Ascending aorta (tissue), 2 donors: ENCODE data around the gene VPS41. TPM values are rescaled to one million over a fixed set of nuclear protein-coding genes. Genes with fewer than 3 reads are reported as not detected.

Experiments used
- DNase-seq, 2 donors: peaks; one replicate each; pipeline ENCODE4 v3.0.0-alpha.2; 2019; ENCODE audit warnings: low spot score in 2 of 2
- H3K27ac ChIP-seq, 2 donors: fragments of 200-600 bp; sonication (generic); one replicate each; pipeline ENCODE4 v1.5.1; 2016 to 2017; ENCODE audit warnings: mild to moderate bottlenecking in 1 of 2
- H3K27me3 ChIP-seq: fragments of 200-600 bp; sonication (generic); one replicate; pipeline ENCODE4 v1.5.1; 2017
- H3K36me3 ChIP-seq, 2 donors: fragments of 200-600 bp; sonication (generic); one replicate each; pipeline ENCODE4 v1.5.1; 2016
- H3K4me1 ChIP-seq, 2 donors: fragments of 200-600 bp; sonication (generic); one replicate each; pipeline ENCODE4 v1.5.1; 2016 to 2017; ENCODE audit warnings: mild to moderate bottlenecking in 1 of 2
- H3K4me3 ChIP-seq, 2 donors: fragments of 200-600 bp; sonication (generic); one replicate each; pipeline ENCODE4 v1.5.1; 2016 to 2017; ENCODE audit warnings: mild to moderate bottlenecking in 1 of 2
- H3K9me3 ChIP-seq, 2 donors: fragments of 200-600 bp; sonication (generic); one replicate each; pipeline ENCODE4 v1.5.1; 2016
- intact Hi-C: fragments of 100-400 bp; cut with DNase I; formaldehyde crosslinking; loops from one replicate; pipeline ENCODE4 v1.15.1; 2023
- total RNA-seq: library from RNA; depleted of rRNA; stranded (reverse); fragments of >200 nt; gene quantifications from one replicate; pipeline ENCODE4 v1.1.0, GENCODE V29; 2016
- TF ChIP-seq, protein P1 (sequence below), 3 experiments: fragments of 200-600 bp in 2 of 3; fragments of 450-650 bp in 1 of 3; sonication (generic) in 2 of 3; IDR thresholded peaks; one replicate each; pipeline ENCODE4 v1.5.1; 2016 to 2019; ENCODE audit warnings: antibody characterized with exemption in 3 of 3, mild to moderate bottlenecking in 1 of 3, moderate library complexity in 1 of 3

VPS41 gene
- total RNA-seq, 1 donor from 2014 or later, result 13.4 TPM

DNA sequence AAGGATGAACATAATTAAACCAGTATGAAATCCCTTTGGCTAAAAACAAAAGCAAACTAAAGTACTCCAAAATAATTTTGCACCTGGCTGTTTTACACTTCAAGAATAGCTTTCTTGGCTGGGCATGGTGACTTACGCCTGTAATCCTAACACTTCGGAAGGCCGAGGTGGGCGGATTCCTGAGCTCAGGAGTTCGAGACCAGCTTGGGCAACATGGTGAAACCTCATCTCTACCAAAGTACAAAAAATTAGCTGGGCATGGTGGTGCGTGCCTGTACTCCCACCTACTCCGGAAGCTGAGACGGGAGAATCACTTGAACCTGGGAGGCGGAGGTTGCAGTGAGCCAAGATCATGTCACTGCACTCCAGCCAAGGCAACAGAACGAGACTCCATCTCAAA lies 185.7 kb downstream of the VPS41 start:
- no peak overlapping the region for H3K27ac ChIP-seq
- intact Hi-C loops, result no loop called here
- TF ChIP-seq, protein P1, sequence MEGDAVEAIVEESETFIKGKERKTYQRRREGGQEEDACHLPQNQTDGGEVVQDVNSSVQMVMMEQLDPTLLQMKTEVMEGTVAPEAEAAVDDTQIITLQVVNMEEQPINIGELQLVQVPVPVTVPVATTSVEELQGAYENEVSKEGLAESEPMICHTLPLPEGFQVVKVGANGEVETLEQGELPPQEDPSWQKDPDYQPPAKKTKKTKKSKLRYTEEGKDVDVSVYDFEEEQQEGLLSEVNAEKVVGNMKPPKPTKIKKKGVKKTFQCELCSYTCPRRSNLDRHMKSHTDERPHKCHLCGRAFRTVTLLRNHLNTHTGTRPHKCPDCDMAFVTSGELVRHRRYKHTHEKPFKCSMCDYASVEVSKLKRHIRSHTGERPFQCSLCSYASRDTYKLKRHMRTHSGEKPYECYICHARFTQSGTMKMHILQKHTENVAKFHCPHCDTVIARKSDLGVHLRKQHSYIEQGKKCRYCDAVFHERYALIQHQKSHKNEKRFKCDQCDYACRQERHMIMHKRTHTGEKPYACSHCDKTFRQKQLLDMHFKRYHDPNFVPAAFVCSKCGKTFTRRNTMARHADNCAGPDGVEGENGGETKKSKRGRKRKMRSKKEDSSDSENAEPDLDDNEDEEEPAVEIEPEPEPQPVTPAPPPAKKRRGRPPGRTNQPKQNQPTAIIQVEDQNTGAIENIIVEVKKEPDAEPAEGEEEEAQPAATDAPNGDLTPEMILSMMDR (IDR thresholded peaks at IDR 0.05), result no peak
- no peak overlapping the region for H3K4me3 ChIP-seq
- H3K9me3 ChIP-seq, result no peaks in the 10 kb centered on the region
- H3K4me1 ChIP-seq, result no peaks in the 10 kb centered on the region
- DNase-seq, result no peak
- peaks cover 0 to 46% of the 10 kb centered on the region in 2 donors for H3K36me3 ChIP-seq
- no peaks in the 10 kb centered on the region for H3K27me3 ChIP-seq

DNA sequence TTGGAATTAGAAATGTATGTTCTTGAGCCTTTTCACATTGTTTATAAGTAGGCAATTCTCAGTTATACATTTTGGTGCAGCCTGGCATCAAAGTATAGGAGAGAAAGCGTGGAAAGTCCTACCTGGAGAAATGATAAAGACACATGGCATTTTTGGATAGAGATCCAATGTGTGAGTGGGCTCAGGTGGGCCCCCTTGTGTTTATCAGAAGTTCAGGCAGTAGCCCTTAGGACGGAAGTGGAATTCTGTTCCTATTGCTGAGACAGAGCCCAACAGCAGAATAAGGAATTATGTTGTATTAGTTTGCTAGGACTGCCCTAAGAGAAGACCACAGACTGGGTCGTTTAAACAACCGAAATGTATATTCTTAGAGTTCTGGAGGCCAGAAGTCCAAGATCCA lies 192.6 kb downstream of the VPS41 start:
- Histone ChIP-seq H3K27ac (no peak overlapping the region), H3K27me3 (no peaks in the 10 kb centered on the region), H3K9me3 (peaks cover 0 to 3% of the 10 kb centered on the region in 2 donors), H3K4me3 (no peak overlapping the region), H3K36me3 (peaks cover 0 to 1% of the 10 kb centered on the region in 2 donors), H3K4me1 (no peaks in the 10 kb centered on the region)
- intact Hi-C loops, result no loop called here
- TF ChIP-seq, protein P1 (IDR thresholded peaks at IDR 0.05), result no peak
- no peak for DNase-seq

DNA sequence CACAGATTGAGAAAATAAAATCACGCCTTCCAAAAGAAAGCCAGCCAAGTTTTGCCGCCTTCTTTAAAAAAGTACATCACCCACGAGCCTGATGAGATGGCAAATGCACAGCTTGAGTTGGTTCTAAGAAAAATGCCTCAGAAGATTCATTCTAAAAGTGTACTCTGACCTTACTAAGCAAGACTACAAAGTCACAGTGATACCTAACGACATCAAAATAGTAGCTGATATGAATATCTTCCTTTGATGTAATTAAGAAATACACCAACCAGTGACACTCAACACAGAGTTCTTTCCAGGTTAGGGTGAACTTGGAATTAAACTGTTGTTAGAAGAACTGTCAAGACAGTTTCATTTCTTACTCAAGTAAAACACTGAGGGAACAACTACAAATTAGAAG lies 199.9 kb downstream of the VPS41 start:
- no peaks in the 10 kb centered on the region for H3K36me3 ChIP-seq
- H3K27me3 ChIP-seq, result no peaks in the 10 kb centered on the region
- no peak overlapping the region for H3K27ac ChIP-seq
- no peaks in the 10 kb centered on the region for H3K4me1 ChIP-seq
- DNase-seq, result no peak
- TF ChIP-seq, protein P1 (IDR thresholded peaks at IDR 0.05), result no peak
- H3K9me3 ChIP-seq, result no peaks in the 10 kb centered on the region
- H3K4me3 ChIP-seq, result no peak overlapping the region
- intact Hi-C loops, result no loop called here

DNA sequence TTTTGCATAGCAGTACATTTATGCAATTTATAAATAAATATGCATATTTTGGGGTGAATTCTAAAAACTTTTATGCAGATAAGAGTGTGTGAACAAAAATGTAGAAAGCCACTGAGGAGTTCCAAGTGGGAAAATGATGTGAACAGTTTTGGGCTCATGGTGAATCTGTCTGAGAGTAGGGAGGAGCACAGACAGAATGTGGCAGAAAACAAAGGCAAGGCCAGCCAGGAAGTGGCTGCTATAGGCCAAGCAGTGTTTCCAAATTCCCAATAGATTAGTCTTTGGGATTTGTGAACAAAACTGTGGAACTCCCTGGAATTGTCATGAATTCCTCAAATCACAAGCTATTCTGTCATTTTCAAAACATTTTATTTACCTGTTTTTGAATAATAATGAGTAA lies 204.2 kb downstream of the VPS41 start:
- intact Hi-C loops, result no loop called here
- Histone ChIP-seq H3K4me1 (no peaks in the 10 kb centered on the region), H3K36me3 (no peaks in the 10 kb centered on the region), H3K27me3 (no peaks in the 10 kb centered on the region), H3K4me3 (no peak overlapping the region), H3K9me3 (no peaks in the 10 kb centered on the region), H3K27ac (no peak overlapping the region)
- TF ChIP-seq, protein P1 (IDR thresholded peaks at IDR 0.05), result no peak
- DNase-seq, result no peak

DNA sequence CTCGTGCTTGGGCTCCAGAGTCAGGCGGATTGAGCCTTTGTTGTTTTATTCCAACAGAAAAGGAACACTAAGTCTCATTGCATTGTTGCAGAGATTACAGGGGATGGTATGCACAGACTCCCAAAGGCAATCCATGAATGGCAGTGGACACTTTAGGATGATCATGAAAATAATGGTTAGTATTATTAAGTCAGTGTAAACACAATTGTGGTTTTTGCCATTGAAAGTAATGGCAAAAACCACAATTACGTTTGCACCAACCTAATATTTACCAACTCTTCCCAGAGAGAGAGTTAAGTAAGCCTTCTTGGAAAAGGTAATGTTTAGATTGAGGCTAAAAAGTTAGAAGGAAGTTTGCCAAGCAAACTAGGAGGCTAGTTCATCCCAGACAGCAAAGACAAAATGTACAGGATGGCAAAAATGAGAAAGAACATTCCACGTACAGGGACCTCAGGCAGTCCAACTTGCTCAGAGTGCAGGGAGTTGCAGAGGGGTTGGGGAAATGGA lies 204.9 kb downstream of the VPS41 start:
- H3K36me3 ChIP-seq, result no peaks in the 10 kb centered on the region
- no peaks in the 10 kb centered on the region for H3K9me3 ChIP-seq
- TF ChIP-seq, protein P1 (IDR thresholded peaks at IDR 0.05), result no peak
- H3K27me3 ChIP-seq, result no peaks in the 10 kb centered on the region
- H3K4me3 ChIP-seq, result no peak overlapping the region
- intact Hi-C loops, result no loop called here
- no peaks in the 10 kb centered on the region for H3K4me1 ChIP-seq
- no peak overlapping the region for H3K27ac ChIP-seq
- DNase-seq, result no peak

DNA sequence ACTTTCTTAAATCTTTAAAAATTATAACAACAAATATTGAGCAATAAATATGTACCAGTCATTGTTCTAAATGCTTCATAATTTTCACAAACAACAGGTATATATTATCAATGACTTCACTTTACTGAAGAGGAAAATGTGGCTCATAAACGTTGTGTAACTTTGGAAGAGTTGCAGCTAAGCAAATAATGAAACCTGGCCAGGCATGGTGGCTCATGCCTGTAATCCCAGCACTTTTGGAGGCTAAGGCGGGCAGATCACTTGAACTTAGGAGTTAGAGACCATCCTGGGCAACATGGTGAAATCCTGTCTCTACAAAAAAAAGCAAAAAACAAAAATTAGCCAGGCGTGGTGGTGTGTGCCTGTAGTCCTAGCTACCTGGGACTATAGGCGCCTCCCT lies 205.9 kb downstream of the VPS41 start:
- no peak for DNase-seq
- Histone ChIP-seq H3K27ac (no peak overlapping the region), H3K4me1 (no peaks in the 10 kb centered on the region), H3K4me3 (no peak overlapping the region), H3K27me3 (no peaks in the 10 kb centered on the region), H3K36me3 (no peaks in the 10 kb centered on the region), H3K9me3 (no peaks in the 10 kb centered on the region)
- intact Hi-C loops, result no loop called here
- TF ChIP-seq, protein P1 (IDR thresholded peaks at IDR 0.05), result no peak
